Measurements from ENCODE around the gene TMEM63A. TPM values are rescaled to one million over a fixed set of nuclear protein-coding genes. Genes with fewer than 3 reads are reported as not detected.

TMEM63A gene
- total and polyA plus RNA-seq, 7 experiments from 2014 or later, result 55.0 to 611 (median 314) TPM

GRCh38 chr1:225896494-225896893 lies 14.3 kb upstream of the TMEM63A start:
- Histone ChIP-seq H3K27me3 (ENCODE audit: control insufficient read depth in 2 of 2, insufficient read depth in 2 of 2, low read length in 2 of 2) (no peaks in the 10 kb centered on the region), H3K36me3 (ENCODE audit: control insufficient read depth in 2 of 3, insufficient read depth in 3 of 3, low read length in 3 of 3) (no peaks in the 10 kb centered on the region), H3K9me3 (ENCODE audit: control insufficient read depth in 2 of 3, low read length in 3 of 3) (no peaks in the 10 kb centered on the region), H3K4me3 (ENCODE audit: low read length) (peak overlapping the region; percentile 50), H3K27ac (ENCODE audit: low read depth, low read length) (peak overlapping the region; percentile 85), H3K4me1 (ENCODE audit: control insufficient read depth in 2 of 2, insufficient read depth in 2 of 2, low read length in 2 of 2) (peaks cover 35 to 45% of the 10 kb centered on the region in 2 donors)
- intact Hi-C loops (cut with micrococcal nuclease), result no loop called here
- ATAC-seq (no peak), DNase-seq (no peak)
- POLR2A ChIA-PET, result interaction anchor here (1.0 to 12.8 kb wide), 12 partner anchors 10 to 166 kb away, joined by 3 to 396 read pairs (median 20); partner anchors contain the start of genes H3-3A, PYCR2, SDE2 and SRP9
- Mint-ChIP-seq H3K36me3 (peaks cover 0 to 3% (median 0%) of the 10 kb centered on the region in 5 donors), H3K27ac (peak overlapping the region; percentile 89 to 100 (median 97)), H3K4me3 (peak overlapping the region; percentile 74 to 89 (median 84)), H3K4me1 (peaks cover 36 to 72% (median 58%) of the 10 kb centered on the region in 7 donors), H3K27me3 (peaks cover 0 to 47% (median 0%) of the 10 kb centered on the region in 5 donors), H3K9me3 (no peaks in the 10 kb centered on the region)
- CTCF ChIA-PET, result interaction anchor here (0.7 to 5.9 kb wide), 7 partner anchors 12 to 452 kb away, joined by 3 to 48 read pairs (median 3); partner anchors contain the start of gene TMEM63A

DNA sequence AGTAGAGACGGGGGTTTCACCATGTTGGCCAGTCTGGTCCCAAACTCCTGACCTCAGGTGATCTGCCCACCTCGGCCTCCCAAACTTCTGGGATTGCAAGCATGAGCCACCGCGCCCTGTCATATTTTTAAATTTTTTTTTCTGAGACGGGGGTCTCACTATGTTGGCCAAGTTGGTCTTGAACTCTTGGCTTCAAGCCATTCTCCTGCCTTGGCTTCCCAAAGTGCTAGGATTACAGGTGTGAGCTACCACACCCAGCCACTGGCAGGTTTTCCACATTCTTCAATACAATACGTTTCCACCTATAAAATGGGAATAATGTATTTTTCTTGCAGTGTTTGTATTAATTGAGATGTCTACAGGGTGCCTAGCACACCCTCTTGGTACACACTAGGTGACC lies 10.1 kb upstream of the TMEM63A start:
- H3K27me3 ChIP-seq (ENCODE audit: control insufficient read depth in 2 of 2, insufficient read depth in 2 of 2, low read length in 2 of 2), result no peaks in the 10 kb centered on the region
- H3K36me3 ChIP-seq (ENCODE audit: control insufficient read depth in 2 of 3, insufficient read depth in 3 of 3, low read length in 3 of 3), result no peaks in the 10 kb centered on the region
- Mint-ChIP-seq H3K27ac (no peak overlapping the region), H3K4me1 (peaks cover 14 to 58% (median 38%) of the 10 kb centered on the region in 7 donors), H3K27me3 (peaks cover 0 to 43% (median 0%) of the 10 kb centered on the region in 5 donors), H3K9me3 (no peaks in the 10 kb centered on the region), H3K4me3 (no peak overlapping the region), H3K36me3 (no peaks in the 10 kb centered on the region)
- H3K27ac ChIP-seq (ENCODE audit: low read depth, low read length), result no peak overlapping the region
- H3K9me3 ChIP-seq (ENCODE audit: control insufficient read depth in 2 of 3, low read length in 3 of 3), result no peaks in the 10 kb centered on the region
- ATAC-seq, result no peak
- CTCF ChIA-PET, result no interaction called here
- no peak overlapping the region for H3K4me3 ChIP-seq (ENCODE audit: low read length)
- intact Hi-C loops (cut with micrococcal nuclease), result no loop called here
- POLR2A ChIA-PET, result interaction anchor here (0.8 to 12.8 kb wide), 2 partner anchors 10 to 12 kb away, joined by 3 to 396 read pairs; partner anchors contain the start of gene TMEM63A
- H3K4me1 ChIP-seq (ENCODE audit: control insufficient read depth in 2 of 2, insufficient read depth in 2 of 2, low read length in 2 of 2), result peaks cover 17 to 26% of the 10 kb centered on the region in 2 donors
- DNase-seq, result no peak

DNA sequence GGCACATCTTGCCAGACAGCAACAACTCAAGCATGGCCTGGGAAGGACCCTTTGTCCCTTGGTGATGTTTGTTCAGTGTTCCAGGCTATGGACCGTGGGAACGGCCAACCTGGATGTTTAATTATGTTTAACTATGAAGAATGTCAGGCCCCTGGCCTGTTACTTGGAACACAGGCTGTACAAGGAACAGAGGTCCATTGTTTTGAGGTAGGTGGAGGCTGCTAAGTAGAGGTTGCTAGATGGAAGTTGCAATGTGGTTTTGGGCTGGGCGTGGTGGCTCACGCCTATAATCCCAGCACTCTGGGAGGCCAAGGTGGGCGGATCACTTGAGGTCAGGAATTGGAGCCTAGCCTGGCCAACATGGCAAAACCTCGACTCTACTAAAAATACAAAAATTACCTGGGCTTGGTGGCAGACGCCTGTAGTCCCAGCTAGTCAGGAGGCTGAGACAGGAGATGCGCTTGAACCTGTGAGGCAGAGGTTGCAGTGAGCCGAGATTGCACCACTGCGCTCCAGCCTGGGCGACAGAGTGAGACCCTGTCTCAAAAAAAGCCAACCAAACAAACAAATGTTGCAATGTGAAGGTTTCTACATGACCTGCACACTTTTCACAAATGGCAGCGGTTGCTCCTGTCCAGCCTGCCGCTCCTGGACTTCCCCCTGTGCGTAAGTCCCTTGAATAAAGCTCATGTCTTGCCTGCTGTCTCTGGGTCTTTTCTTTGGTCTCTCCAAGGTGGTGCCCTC lies 9.2 kb upstream of the TMEM63A start:
- no peak overlapping the region for H3K27ac ChIP-seq (ENCODE audit: low read depth, low read length)
- Mint-ChIP-seq H3K27me3 (peaks cover 0 to 46% (median 0%) of the 10 kb centered on the region in 5 donors), H3K4me1 (peaks cover 5 to 49% (median 29%) of the 10 kb centered on the region in 7 donors), H3K36me3 (no peaks in the 10 kb centered on the region), H3K9me3 (no peaks in the 10 kb centered on the region), H3K4me3 (peak overlapping the region in 2 of 10 donors; percentile 2 to 18), H3K27ac (peak overlapping the region in 5 of 9 donors; percentile 21 to 85 (median 64))
- H3K4me3 ChIP-seq (ENCODE audit: low read length), result no peak overlapping the region
- ChIA-PET CTCF (no interaction called here), POLR2A (interaction anchor here (0.8 to 12.8 kb wide), 3 partner anchors 11 to 19 kb away, joined by 3 to 396 read pairs (median 11); partner anchors contain the start of gene TMEM63A)
- H3K4me1 ChIP-seq (ENCODE audit: control insufficient read depth in 2 of 2, insufficient read depth in 2 of 2, low read length in 2 of 2), result peaks cover 8 to 18% of the 10 kb centered on the region in 2 donors
- no peak for ATAC-seq
- no peaks in the 10 kb centered on the region for H3K36me3 ChIP-seq (ENCODE audit: control insufficient read depth in 2 of 3, insufficient read depth in 3 of 3, low read length in 3 of 3)
- intact Hi-C loops (cut with micrococcal nuclease), result no loop called here
- no peaks in the 10 kb centered on the region for H3K9me3 ChIP-seq (ENCODE audit: control insufficient read depth in 2 of 3, low read length in 3 of 3)
- no peaks in the 10 kb centered on the region for H3K27me3 ChIP-seq (ENCODE audit: control insufficient read depth in 2 of 2, insufficient read depth in 2 of 2, low read length in 2 of 2)
- no peak for DNase-seq

GRCh38 chr1:225890346-225891228 lies 8.4 kb upstream of the TMEM63A start:
- H3K36me3 ChIP-seq (ENCODE audit: control insufficient read depth in 2 of 3, insufficient read depth in 3 of 3, low read length in 3 of 3), result no peaks in the 10 kb centered on the region
- H3K27ac ChIP-seq (ENCODE audit: low read depth, low read length), result no peak overlapping the region
- DNase-seq (no peak), ATAC-seq (no peak)
- CTCF ChIA-PET, result interaction anchor here (1.1 kb wide), 1 partner anchor 18 kb away, joined by 7 read pairs; no protein-coding TSS in a partner anchor
- intact Hi-C loops (cut with micrococcal nuclease), result no loop called here
- H3K4me1 ChIP-seq (ENCODE audit: control insufficient read depth in 2 of 2, insufficient read depth in 2 of 2, low read length in 2 of 2), result peaks cover 0 to 10% of the 10 kb centered on the region in 2 donors
- H3K9me3 ChIP-seq (ENCODE audit: control insufficient read depth in 2 of 3, low read length in 3 of 3), result no peaks in the 10 kb centered on the region
- H3K4me3 Mint-ChIP-seq, result no peak overlapping the region
- POLR2A ChIA-PET, result interaction anchor here (0.6 to 12.8 kb wide), 5 partner anchors 9 to 73 kb away, joined by 3 to 396 read pairs (median 4); partner anchors contain the start of gene TMEM63A
- peaks cover 0 to 41% (median 21%) of the 10 kb centered on the region in 7 donors for H3K4me1 Mint-ChIP-seq
- no peaks in the 10 kb centered on the region for H3K27me3 ChIP-seq (ENCODE audit: control insufficient read depth in 2 of 2, insufficient read depth in 2 of 2, low read length in 2 of 2)
- no peaks in the 10 kb centered on the region for H3K9me3 Mint-ChIP-seq
- H3K27ac Mint-ChIP-seq, result peak overlapping the region in 4 of 9 donors; percentile 36 to 67 (median 62)
- H3K36me3 Mint-ChIP-seq, result no peaks in the 10 kb centered on the region
- peaks cover 0 to 41% (median 0%) of the 10 kb centered on the region in 5 donors for H3K27me3 Mint-ChIP-seq
- no peak overlapping the region for H3K4me3 ChIP-seq (ENCODE audit: low read length)

GRCh38 chr1:225889743-225890142 lies 7.6 kb upstream of the TMEM63A start:
- Histone ChIP-seq H3K9me3 (ENCODE audit: control insufficient read depth in 2 of 3, low read length in 3 of 3) (no peaks in the 10 kb centered on the region), H3K4me1 (ENCODE audit: control insufficient read depth in 2 of 2, insufficient read depth in 2 of 2, low read length in 2 of 2) (peaks cover 0 to 10% of the 10 kb centered on the region in 2 donors), H3K4me3 (ENCODE audit: low read length) (no peak overlapping the region), H3K27ac (ENCODE audit: low read depth, low read length) (no peak overlapping the region), H3K27me3 (ENCODE audit: control insufficient read depth in 2 of 2, insufficient read depth in 2 of 2, low read length in 2 of 2) (no peaks in the 10 kb centered on the region), H3K36me3 (ENCODE audit: control insufficient read depth in 2 of 3, insufficient read depth in 3 of 3, low read length in 3 of 3) (no peaks in the 10 kb centered on the region)
- peaks cover 0 to 39% (median 0%) of the 10 kb centered on the region in 5 donors for H3K27me3 Mint-ChIP-seq
- H3K9me3 Mint-ChIP-seq, result no peaks in the 10 kb centered on the region
- H3K4me1 Mint-ChIP-seq, result peaks cover 0 to 37% (median 19%) of the 10 kb centered on the region in 7 donors
- ChIA-PET CTCF (interaction anchor here (0.7 to 1.1 kb wide), 3 partner anchors 9 to 22 kb away, joined by 3 to 7 read pairs (median 3); no protein-coding TSS in a partner anchor), POLR2A (interaction anchor here (0.6 to 12.8 kb wide), 6 partner anchors 8 to 23 kb away, joined by 4 to 396 read pairs (median 6); partner anchors contain the start of gene TMEM63A)
- H3K27ac Mint-ChIP-seq, result peak overlapping the region in 6 of 9 donors; percentile 26 to 66 (median 53)
- ATAC-seq, result no peak
- no peak for DNase-seq
- no peak overlapping the region for H3K4me3 Mint-ChIP-seq
- intact Hi-C loops (cut with micrococcal nuclease), result no loop called here
- no peaks in the 10 kb centered on the region for H3K36me3 Mint-ChIP-seq
